ENCODE data around the gene NFATC2.

GRCh38 chr20:51428401-51429143 lies 113.9 kb downstream of the NFATC2 start:
- TF ChIP-seq POLR2AphosphoS5 (IDR thresholded peaks at IDR 0.05): peak; percentile 40 to 89 (median 80)
- TF ChIP-seq CTCF (IDR thresholded peaks at IDR 0.05): no peak
